NCI-H345 treated with DMSO at 0.1 percent for 48 hours (cell line): ENCODE results near the gene TMEM119.
"Not testable (repeated sequence)": the region's sequence is repeated elsewhere in the genome, so short reads cannot be mapped to it uniquely, and the experiment has no call there.

Experiments used
- DNase-seq: peaks from one replicate; lab custom pipeline; 2025; ENCODE audit not compliant: unreplicated experiment; lab: John Stamatoyannopoulos, UW

Gene TMEM119

DNA sequence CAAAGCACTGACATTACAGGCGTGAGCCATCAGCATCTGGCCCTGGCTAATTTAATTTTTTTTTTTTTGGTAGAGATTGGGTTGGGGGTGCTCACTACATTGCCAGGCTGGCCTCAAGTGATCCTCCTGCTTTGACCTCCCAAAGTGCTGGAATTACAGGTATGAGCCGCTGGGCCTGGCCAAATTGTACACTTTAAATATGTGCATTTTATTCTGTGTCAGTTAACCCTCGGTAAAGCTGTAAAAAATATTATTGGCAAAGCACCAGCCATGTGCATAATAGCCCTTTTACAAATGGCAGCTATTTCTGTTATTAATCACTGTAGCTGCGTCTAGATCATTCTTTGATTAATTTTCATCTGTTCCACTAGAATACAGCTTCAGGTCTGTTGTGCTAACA, 12.0 kb downstream of the TMEM119 start:
- DNase-seq, result no peak

DNA sequence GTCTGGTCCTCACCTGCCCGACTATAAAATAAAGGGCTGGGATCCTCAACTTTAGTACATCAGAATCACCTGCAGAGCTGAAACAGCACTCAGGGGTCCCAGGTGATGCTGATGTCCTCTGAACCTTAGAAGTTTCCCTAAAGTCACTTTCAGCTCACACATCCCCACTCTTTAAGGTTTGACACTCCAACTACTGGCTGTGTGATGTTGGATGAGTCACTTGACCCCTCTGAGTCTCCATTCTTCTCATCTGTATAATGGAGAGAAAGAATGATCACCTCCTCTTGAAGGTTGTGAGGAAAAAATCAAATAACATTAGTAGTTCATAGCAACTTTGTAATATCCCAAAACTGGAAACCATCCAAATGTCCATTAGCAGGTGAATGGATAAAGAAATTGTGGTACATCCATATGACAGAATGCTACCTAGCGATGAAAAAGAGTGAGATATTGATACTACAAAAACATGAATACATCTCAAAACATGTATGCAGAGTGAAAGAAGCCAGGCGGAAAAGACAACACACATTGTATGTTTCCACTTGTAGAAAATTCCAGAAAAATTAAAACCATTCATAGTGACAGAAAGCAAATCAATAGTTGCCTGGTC, 13.3 kb downstream of the TMEM119 start:
- DNase-seq, result no peak

DNA sequence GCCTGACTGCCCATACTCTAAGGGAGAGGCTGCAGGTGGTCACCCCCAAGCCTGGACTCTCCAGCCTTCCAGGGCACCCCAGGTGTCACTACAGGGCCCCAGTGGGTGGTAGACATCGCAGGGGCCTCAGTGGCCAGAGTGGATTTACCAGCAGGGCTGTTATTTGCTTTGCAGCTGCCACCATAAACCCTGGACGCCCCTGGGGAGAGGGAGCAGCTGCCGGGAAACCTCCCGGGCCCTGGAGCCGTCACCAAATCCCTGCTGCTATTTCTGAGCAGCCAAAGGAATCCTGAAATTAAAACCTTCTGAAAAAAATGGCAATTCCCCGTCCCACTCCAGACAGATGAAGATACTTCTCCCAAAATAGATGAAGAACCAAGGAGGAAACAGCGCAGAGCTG, 13.9 kb downstream of the TMEM119 start:
- DNase-seq, result peak; percentile 41

DNA sequence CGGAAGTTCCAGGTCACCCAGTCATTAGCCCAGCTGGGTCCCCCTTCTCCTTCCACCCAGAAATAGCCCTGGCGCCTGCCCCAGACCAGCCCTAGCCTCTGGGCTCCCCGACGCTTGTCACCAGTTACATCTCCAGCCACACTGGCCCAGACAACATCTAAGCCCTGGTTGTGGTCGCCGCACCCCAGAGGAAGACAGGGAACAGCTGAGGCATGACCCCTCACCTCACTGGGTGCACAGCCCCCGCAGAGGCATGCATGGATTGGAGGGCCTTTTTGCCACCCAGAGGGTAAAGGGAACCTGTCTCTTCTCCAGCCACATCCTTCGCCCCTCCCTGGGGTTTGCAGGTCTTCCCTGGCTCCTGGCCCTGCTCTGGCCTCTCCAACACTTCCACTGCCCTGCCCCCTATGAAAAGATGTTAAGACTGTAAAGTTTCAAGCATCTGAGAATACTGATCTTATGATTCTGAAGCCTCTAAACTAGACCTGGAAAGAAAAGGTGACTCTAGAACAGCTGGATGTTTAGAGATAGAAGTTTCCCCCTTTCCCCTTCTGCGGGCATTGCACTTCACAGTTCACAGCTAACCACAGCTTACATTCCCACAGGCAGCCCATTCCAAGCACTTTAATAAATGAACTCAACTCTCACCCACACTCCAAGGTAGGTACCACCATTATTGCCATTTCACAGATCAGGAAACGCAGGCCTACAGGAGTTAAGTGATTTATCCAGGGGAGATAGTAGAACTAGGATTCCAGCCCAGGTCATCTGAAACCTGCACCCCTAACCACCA, 14.7 kb downstream of the TMEM119 start:
- no peak for DNase-seq

DNA sequence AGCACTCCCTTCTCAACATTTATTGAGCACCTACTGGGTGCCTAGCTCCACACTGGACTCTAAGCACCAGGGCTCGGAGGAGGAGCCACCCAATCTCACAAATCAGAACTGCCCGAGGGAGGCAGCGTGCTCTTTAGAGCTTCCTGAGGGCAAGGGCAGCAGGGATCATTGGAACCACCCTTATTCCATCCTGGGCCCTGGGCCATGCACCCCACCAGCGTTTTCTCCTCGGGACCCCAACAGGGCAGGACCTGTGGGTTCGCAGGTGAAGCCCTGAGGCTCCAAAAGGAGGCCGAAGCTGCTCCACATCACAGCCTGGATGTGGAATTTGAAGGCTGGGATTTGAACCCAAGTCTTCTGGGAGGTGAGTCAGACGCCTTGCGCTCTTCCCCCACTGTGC, 15.4 kb downstream of the TMEM119 start:
- no peak for DNase-seq

DNA sequence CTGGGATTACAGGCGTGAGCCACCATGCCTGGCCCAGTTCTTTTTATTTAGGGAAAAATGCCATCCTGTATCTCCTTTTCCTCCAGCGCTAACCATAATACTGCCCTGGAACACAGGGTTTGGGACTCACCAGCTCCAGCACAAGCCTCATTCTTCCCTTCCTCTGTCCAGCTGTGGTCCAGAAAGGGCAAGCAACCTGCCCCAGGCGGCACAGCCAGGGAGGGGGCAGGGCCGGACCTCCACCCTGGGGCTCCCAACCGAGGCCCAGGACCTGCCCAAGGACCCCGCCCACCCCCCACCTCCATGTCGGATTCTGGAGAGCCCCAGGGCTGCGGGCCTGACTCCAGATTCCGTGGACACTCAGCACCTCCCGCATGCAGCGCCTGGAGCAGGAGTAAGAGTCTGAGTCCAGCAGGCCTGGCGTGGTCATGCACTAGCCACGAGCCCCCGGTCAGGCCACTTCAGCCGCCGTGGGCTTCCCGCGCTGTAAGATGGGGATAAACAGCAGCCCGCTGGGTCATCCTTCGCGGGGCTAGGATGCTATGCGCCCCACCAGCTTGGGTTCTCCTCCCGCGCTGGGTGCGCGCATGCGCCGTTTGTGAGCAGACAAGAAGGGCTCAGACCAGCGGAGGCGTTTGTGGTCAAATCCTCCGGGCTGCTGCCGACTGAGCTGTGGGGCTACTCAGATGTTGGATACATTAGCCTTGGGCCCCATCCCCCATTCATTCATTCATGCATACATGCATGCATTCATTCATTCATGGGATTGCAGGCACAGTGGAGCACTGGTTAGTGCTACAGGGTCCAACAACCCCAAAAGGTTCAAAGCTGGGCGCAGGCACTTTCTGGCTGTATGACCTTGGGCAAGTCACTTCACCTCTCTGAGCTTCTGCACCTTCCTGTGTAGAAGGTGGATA, 16.3 kb downstream of the TMEM119 start:
- DNase-seq, result no peak

DNA sequence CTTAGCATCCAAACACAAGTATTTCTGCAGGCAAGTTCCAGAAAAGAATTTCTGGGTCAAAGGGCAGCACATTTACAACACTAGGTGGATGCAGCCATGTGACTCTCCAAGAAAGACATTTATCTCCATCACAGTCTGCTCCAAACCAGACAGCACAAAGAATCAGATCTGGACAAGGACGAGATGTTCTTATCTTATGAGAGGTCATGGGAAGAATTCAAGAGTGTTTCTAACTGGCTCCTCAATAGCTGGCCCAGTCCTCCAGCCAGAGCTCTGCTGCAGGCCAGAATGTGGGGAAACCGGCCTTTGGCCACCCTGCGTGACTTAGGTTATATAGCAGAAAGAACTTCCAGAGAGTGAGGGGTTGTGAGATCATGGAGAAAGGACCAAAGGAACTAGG, 17.4 kb downstream of the TMEM119 start:
- DNase-seq, result no peak

DNA sequence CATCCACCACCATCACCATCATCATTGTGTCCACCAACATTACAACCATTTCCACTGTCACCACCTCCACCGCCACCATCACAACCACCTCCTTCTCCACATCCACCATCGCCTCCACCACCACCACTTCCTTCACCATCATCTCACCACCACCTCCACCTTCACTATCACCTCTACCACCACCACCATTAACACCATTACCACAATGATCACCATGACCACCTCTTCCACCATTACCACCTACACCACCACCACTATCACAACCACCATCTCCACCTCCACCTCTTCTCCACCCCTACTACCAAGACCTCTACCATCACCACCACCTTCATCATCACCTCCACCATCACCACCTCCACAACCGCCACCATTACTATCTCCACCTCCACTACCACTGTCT, 19.1 kb downstream of the TMEM119 start:
- no peak for DNase-seq

DNA sequence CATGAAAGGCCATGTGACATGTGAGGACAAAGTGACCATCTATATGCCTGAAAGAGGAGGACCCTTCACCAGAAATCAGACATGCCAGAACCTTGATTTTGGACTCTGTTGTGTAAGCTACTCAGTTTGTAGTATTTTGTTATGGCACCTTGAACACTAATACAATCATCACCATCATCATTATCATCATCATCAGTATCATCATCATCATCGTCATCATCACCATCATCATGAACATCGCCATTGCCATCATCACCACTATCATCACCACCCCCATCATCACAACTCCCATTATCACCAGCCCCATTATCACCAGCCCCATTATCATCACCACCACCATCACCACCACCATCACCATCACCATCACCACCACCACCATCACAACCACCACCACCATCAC, 19.6 kb downstream of the TMEM119 start:
- DNase-seq, result no peak

DNA sequence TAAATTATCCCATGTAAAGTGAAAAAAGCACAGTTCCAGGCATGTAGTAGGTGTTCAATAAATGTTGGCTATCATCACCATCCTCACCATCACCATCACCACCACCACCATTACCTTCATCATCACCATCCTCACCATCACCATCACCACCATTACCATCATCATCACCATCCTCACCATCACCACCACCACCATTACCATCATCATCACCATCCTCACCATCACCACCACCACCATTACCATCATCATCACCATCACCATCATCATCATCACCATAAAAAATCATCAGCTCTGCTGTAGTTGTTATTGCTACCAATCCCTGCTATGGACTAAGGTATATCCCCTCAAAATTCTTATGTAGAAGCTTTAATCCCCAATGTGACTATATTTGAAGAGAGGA, 20.4 kb downstream of the TMEM119 start:
- DNase-seq, result no peak

DNA sequence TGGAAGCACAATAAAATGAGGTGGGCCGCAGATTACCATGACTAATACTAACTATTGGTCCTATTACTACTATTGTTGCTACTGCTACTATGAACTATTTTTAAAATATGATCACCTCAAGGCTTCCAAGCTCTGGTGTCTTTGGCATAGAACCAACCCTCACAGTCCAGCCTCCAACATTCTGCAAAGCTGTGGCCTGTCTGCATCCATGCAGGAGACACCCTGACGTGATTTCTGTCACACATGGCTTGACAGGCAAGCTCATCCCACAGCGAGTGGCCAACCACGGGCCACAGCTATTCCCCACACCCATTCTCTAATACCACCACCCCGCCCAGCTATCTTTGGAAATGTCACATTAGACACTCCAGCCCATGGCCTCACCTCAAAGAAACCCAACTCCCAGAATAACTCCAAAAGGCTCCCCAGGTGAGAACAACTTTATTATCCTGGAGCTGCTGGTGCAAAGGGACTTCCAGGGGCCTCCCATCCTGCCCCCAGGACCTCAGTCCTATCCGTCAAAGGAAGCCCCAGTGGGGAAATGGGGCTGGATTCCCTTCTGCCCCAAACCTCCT, 21.1 kb downstream of the TMEM119 start:
- no peak for DNase-seq

DNA sequence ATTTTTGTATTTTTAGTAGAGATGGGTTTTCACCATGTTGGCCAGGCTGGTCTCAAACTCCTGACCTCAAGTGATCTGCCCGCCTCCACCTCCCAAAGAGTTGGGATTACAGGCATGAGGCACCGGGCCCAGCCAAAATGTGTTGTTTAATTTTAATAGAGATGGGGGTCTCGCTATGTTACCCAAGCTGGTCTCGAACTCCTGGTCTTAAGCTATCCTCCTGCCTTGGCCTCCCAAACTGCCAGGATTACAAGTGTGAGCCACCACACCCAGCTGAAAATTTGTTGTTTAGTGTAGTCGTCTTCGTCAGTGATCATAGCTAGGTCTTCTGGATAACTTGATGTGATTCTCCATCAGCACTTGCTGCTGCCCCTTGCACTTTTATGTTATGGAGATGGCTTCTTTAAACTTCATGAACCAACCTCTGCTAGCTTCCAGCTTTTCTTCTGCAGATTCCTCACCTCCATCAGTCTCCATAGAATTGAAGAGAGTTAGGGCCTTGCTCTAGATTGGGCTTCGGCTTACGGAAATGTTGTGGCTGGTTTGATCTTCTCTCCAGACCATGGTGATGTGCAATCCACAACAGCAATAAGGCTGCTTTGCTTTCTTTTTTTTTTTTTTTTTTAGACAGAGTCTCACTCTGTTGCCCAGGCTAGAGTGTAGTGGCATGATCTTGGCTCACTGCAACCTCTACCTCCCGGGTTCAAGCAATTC, 22.5 kb downstream of the TMEM119 start:
- DNase-seq, result no peak

DNA sequence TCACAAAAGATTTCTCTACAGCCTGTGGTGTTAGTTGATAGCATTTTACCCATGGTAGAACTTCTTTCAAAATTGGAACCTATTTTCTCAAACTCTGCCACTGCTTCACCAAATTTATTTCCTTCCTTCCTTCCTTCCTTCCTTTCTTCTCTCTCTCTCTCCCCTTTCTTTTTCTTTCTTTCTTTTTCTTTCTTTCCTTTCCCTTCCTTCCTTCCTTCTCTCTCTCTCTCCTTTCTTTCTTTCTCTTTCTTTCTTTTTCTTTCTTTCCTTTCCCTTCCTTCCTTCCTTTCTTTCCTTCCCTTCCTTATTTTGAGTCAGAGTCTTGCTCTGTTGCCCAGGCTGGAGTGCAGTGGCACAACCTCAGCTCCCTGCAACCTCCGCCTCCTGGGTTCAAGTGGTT, 23.6 kb downstream of the TMEM119 start:
- DNase-seq, result not testable (repeated sequence)

DNA sequence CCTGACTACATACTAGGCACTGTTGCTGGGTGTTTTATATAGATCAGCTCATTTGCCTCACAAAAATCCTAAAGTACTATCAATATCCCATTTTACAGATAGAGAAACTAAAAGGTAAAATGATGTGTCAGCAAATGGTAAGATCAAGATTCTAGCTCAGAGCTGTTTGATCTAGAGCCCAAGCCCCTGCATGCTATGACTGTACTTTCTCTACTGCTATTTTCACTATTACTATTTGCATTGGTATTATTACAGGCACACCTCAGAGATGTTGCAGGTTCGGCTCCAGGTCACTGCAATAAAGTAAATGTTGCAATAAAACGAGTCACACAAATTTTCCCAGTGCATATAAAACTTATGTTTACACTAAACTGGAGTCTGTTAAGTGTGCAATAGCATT, 24.6 kb downstream of the TMEM119 start:
- no peak for DNase-seq

DNA sequence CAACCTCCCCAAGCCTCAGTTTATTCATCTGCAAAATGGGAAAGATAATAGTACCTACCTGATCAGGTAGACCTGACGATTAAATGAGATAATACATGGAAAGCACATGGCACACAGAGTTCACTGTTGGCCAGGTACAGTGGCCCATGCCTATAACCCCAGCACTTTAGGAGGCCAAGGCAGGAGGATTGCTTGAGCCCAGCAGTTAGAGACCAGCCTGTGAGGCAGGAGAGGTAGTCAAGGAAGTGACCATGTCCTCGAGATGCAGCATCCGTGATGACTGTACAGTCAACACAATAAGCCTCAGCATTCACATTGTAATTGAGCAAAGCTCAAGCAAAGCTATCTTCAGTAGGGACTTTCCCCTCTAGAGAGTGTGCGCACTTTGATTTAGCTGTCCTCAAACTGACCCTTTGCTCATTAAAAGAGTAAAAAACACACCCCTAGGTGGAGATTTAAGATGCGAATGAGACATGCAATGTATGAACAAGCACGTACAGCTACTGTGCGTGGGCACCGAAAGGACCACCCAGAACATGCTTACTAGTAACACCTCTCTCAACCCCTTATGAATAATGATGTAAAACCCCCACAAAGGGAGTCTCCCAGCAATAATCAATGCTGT, 25.6 kb downstream of the TMEM119 start:
- DNase-seq, result no peak

DNA sequence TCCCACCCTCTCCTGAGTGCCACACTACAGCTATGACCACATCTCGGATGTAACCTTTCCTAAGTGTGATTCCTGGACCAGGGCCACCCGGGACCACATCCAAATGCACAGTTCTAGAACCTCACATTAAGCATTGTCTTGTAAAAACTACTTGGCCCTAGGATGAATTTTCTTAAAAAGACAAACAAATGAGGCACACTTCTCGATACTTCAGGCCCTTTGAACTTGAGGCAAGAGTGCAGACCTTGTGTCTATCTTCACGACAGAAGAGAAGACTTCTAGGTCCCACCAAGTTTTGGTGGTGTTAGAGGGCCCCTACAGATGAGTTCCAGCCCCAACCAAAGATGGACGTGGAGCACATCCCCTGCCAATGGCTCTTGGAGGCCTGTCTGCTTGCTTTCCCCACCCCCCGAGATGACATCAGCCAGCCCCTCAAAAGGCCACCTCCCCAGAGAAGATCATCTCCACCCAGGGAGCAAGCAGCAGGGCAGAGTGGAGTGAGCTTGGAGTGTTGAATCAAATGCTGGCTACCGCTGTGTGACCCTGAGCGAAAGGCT, 26.2 kb downstream of the TMEM119 start:
- no peak for DNase-seq

DNA sequence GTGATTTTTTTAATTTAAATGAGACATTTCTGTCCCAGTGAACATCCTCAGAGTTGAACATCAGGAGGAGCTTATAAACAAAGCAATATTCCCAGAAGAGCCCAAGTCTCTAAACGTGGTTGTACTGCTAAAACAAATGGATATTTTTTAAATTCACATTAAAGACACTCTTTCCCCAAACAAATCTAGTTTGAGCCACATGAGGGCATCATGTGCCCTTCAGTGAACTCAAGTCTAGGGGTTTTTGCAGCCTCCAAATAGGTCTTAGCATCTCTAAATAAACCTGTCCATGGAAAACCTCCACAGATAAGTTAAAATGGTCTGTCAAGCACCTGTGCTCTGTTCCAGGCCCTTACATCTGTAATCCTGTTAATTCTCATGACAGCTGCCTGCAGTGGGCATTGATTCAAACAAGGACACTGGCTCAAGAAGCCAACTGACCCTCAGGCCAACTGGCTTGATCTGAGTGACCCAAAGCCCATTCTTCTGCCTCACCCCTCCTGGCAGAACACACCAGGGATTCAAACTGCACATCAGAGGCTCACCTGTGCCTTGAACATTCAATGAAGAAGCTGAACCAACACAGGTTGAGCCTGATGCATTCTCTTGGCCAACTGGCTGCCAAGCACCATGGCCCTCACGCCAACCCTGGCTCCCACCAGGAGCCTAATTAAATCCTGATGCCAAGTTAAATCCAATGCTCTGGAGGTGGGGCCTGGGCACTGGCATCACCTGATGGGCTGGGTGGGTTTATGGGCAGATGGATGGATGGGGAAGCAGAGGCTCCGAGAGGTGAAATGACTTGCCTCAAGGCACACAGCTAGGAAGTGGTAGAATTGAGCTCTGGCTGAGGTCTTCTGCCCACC, 26.9 kb downstream of the TMEM119 start:
- DNase-seq, result no peak

DNA sequence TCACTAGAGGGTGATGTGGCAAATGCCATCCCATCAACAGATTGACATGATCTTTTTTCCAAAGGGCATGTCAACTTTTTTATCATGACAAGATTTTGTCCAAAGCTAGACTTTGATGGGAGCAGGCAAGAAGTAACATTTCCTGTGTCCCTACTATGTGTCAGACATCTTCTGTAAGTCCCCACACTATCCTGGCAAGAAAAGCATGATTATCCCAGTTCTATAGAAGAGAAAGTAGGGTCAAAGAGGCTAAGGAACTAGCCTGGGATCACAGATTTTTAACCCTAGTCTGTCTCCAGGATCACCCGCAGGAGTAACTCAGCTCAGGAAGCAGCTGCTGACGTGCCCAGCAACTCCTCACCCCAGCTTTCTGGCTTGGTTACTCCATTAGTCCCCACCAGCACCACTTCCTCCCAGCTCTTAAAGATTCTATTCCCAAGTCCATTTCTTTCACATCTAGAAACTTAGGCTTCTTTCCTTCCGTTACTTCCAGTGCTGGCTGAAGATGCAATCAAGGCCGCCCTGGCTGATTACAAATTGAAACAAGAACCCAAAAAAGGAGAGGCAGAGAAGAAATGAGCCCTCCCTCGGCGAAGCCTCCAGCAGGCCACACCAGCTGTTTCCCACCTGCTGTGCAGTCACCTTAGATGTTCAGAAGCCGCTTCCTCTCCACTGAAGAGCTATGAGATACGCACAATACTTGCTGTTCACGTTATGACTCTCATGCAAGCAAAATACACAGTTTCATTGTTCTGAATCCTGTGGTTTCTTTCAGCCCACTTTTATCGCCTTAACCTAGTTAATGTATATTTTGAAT, 29.3 kb downstream of the TMEM119 start:
- DNase-seq, result peak; percentile 88
